Lower lobe of right lung (tissue), 2 donors: ENCODE measurements around the gene RALB. TPM values are rescaled to one million over a fixed set of nuclear protein-coding genes. Genes with fewer than 3 reads are reported as not detected.
A peak's percentile ranks its signal among the peaks of the same experiment; 100 is the strongest.
"Not testable (repeated sequence)": the region's sequence is repeated elsewhere in the genome, so short reads cannot be mapped to it uniquely, and the experiment has no call there.

Experiments
- ATAC-seq, 2 donors: fragments of 200-7000 bp; cut with Tn5 transposase; one replicate each; pipeline ENCODE4 v1.9.1; 2020 to 2022; ENCODE audit warnings: mild to moderate bottlenecking in 2 of 2, moderate library complexity in 2 of 2
- DNase-seq: peaks from one replicate; pipeline ENCODE4 v3.0.0-alpha.2; 2020
- H3K27ac ChIP-seq: fragments of 200-600 bp; one replicate; pipeline ENCODE4 v1.8.0; 2022
- H3K27me3 ChIP-seq: fragments of 200-600 bp; one replicate; pipeline ENCODE4 v1.8.0; 2022; ENCODE audit warnings: low read depth
- H3K36me3 ChIP-seq: fragments of 200-600 bp; one replicate; pipeline ENCODE4 v1.8.0; 2022; ENCODE audit warnings: mild to moderate bottlenecking
- H3K4me1 ChIP-seq: fragments of 200-600 bp; one replicate; pipeline ENCODE4 v1.8.0; 2022
- H3K4me3 ChIP-seq: fragments of 200-600 bp; one replicate; pipeline ENCODE4 v1.8.0; 2022; ENCODE audit warnings: mild to moderate bottlenecking
- H3K9me3 ChIP-seq: fragments of 200-600 bp; one replicate; pipeline ENCODE4 v1.8.0; 2022
- intact Hi-C: fragments of 100-400 bp; cut with DNase I; formaldehyde crosslinking; loops from one replicate; pipeline ENCODE4 v1.11.0; 2022
- total RNA-seq: library from RNA; stranded (reverse); fragmentation: NEBNext Ultra II Directional; extraction: Animal tissue kit (Norgen Biotek cat#: 25700); gene quantifications from one replicate; pipeline ENCODE4 v1.2.1, GENCODE V29; 2021
- TF ChIP-seq, protein P1 (sequence below): fragments of 200-600 bp; IDR thresholded peaks from one replicate; pipeline ENCODE4 v1.8.0; 2022; ENCODE audit warnings: antibody characterized with exemption, mild to moderate bottlenecking
- donor health status: DM: no; HTN: yes; CAD: no; lungs with severe emphysema.

Gene RALB
- total RNA-seq, 1 donor from 2014 or later: 65.8 TPM

DNA sequence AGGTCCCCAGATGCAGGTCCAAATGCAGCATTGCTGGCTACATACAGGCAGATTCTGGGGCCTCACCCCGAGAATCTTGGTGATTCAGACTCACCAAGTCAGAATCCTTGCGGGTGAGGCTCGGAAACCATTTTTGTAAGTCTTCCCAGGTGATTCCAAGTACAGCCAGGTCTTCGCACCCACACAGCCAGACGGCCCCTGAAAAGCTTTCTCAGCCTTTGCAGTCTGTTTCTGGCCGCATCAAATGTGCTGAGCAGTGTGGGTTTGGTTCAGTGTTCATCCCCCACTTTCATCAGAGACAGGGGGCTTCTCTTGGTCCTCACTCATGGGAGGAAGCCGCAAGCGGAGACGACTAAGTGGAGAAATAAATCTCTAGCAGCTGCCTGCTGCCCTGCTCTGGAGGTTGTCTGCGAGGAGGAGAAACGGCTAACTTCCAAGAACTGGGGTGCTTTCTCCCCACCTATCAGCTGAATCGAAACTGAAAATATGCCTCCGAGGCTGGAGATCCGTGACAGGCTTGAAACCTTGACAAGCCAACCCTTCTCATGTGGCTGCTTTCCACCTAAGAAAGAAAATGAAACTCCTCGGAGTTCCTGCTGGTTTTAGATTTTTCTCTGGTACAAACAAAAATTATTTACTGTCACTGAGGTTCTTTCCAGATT, 20.5 kb upstream of the RALB start:
- no peaks in the 10 kb centered on the region for H3K27me3 ChIP-seq
- no peaks in the 10 kb centered on the region for H3K36me3 ChIP-seq
- intact Hi-C loops: no loop called here
- DNase-seq: no peak
- TF ChIP-seq, protein P1, sequence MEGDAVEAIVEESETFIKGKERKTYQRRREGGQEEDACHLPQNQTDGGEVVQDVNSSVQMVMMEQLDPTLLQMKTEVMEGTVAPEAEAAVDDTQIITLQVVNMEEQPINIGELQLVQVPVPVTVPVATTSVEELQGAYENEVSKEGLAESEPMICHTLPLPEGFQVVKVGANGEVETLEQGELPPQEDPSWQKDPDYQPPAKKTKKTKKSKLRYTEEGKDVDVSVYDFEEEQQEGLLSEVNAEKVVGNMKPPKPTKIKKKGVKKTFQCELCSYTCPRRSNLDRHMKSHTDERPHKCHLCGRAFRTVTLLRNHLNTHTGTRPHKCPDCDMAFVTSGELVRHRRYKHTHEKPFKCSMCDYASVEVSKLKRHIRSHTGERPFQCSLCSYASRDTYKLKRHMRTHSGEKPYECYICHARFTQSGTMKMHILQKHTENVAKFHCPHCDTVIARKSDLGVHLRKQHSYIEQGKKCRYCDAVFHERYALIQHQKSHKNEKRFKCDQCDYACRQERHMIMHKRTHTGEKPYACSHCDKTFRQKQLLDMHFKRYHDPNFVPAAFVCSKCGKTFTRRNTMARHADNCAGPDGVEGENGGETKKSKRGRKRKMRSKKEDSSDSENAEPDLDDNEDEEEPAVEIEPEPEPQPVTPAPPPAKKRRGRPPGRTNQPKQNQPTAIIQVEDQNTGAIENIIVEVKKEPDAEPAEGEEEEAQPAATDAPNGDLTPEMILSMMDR: no peak
- ATAC-seq: peak; percentile 74 to 89
- peak overlapping the region; percentile 56 for H3K4me3 ChIP-seq
- peaks cover 21% of the 10 kb centered on the region for H3K4me1 ChIP-seq
- H3K9me3 ChIP-seq: no peaks in the 10 kb centered on the region
- peak overlapping the region; percentile 83 for H3K27ac ChIP-seq

DNA sequence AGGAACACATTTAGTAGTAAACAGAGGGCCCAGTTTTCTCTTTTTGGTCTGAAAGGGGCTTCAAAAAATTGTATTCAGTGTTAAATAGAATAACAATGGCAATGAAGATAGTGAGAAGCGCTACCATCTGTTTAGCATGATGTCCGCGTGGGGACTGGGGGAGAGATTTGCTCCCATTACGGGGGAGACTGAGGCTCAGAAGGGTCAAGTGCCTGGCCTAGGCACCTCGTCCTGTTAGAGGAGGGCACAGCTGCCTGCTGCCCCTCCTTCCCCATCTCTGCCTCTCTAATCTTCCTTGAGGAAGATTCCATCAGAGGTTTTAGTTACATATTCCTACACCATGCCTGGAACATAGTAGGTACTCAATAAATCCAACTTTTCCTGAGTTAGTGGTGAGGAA, 19.4 kb upstream of the RALB start:
- Histone ChIP-seq H3K27me3 (no peaks in the 10 kb centered on the region), H3K4me3 (no peak overlapping the region), H3K27ac (peak overlapping the region; percentile 83), H3K4me1 (peaks cover 21% of the 10 kb centered on the region), H3K9me3 (no peaks in the 10 kb centered on the region), H3K36me3 (no peaks in the 10 kb centered on the region)
- DNase-seq (no peak), ATAC-seq (no peak)
- TF ChIP-seq, protein P1: no peak
- intact Hi-C loops: no loop called here

DNA sequence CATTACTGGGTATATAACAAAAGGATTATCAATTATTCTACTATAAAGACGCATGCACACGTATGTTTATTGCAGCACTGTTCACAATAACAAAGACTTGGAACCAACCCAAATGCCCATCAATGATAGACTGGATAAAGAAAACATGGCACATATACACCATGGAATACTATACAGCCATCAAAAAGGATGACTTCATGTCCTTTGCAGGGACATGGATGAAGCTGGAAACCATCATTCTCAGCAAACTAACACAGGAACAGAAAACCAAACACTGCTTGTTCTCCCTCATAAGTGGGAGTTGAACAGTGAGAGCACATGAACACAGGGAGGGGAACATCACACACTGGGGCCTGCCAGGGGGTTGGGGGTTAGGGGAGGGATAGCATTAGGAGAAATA, 17.5 kb upstream of the RALB start:
- DNase-seq, H3K9me3 ChIP-seq, ATAC-seq, H3K36me3 ChIP-seq, intact Hi-C loops, H3K27ac ChIP-seq, H3K4me3 ChIP-seq, H3K27me3 ChIP-seq: not testable (repeated sequence)
- peaks cover 36% of the 10 kb centered on the region for H3K4me1 ChIP-seq

DNA sequence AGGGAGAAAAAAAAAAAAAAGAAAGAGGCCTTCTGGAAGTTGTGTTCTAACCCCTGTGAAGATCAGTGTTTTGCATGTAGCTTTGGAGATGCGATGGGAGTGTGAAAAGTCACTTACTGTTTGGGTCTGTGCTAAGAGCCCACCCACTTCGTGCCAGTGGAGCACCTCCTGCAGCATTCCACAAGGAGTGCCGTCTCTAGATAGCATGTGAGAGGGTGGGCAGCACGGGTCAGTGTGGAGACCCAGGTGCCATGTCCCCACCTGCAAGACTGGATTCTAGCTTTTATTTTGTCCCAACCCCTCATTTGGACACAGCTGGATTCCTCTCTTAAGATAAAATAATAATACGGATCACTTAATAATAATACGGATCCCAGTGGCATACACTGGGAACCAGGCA, 17.0 kb upstream of the RALB start:
- Histone ChIP-seq H3K4me1 (peaks cover 40% of the 10 kb centered on the region), H3K36me3 (no peaks in the 10 kb centered on the region), H3K27ac (no peak overlapping the region), H3K4me3 (no peak overlapping the region), H3K27me3 (no peaks in the 10 kb centered on the region), H3K9me3 (no peaks in the 10 kb centered on the region)
- ATAC-seq (no peak), DNase-seq (no peak)
- intact Hi-C loops: no loop called here
- TF ChIP-seq, protein P1: no peak

DNA sequence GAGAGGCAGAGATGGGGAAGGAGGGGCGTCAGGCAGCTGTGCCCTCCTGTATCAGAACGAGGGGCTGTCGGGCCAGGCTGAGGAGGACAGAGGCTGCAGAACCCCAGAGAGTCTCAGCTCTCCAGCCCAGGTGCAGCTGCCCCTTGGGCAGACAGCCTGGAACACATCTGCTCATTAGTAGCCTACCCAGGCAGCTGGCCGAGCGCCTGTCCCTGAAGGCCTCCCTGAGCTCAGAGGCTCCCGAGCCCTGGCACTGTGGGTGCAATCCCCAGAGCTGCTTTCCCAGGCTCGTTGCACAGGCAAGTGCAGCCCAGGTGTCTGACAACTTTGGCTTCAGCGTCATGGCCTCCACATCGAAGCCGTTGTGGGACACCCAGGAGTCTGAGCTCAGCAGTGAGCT, 16.3 kb upstream of the RALB start:
- intact Hi-C loops: no loop called here
- no peak for ATAC-seq
- TF ChIP-seq, protein P1: no peak

DNA sequence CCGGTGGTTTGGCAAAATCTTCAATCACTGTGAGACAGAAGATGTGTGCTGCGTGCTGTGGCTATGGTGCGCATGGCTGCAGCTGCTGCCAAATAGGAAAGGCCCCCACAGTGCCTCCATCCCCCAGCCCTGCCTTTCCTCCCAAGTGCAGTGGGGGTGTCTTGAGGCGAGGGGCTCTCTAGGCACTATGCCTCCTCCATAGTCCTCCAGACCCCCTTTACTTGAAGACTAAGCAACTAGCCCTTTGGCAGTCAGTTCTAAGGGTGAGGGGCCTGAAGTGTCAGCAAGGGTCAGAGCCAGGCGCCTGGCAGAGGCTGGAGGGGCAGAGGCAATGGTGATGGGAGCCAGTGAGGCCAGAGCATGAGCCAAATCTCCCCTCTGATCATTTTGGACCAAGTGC, 15.9 kb upstream of the RALB start:
- H3K27me3 ChIP-seq: no peaks in the 10 kb centered on the region
- intact Hi-C loops: no loop called here
- H3K9me3 ChIP-seq: no peaks in the 10 kb centered on the region
- ATAC-seq (no peak), DNase-seq (no peak)
- no peak overlapping the region for H3K4me3 ChIP-seq
- peaks cover 29% of the 10 kb centered on the region for H3K4me1 ChIP-seq
- TF ChIP-seq, protein P1: no peak
- no peak overlapping the region for H3K27ac ChIP-seq
- H3K36me3 ChIP-seq: no peaks in the 10 kb centered on the region

More for the DNA sequence above, 16.3 kb upstream of the RALB start:
- no peak overlapping the region for H3K27ac ChIP-seq
- H3K36me3 ChIP-seq: no peaks in the 10 kb centered on the region
- H3K9me3 ChIP-seq: no peaks in the 10 kb centered on the region
- H3K4me1 ChIP-seq: peaks cover 34% of the 10 kb centered on the region
- DNase-seq: no peak
- H3K27me3 ChIP-seq: no peaks in the 10 kb centered on the region
- no peak overlapping the region for H3K4me3 ChIP-seq
